ENCODE data around the gene TPO.

The TPO gene

GRCh38 chr2:1501991-1502390 lies 88.7 kb downstream of the TPO start:
- DNase-seq (ENCODE audit: extremely low read depth, low read depth) = no peak
- no peak for TF ChIP-seq CTCF (IDR thresholded peaks at IDR 0.05; ENCODE audit: low read depth, low read length)

GRCh38 chr2:1502891-1503304 lies 89.6 kb downstream of the TPO start:
- no peak for TF ChIP-seq CTCF (IDR thresholded peaks at IDR 0.05; ENCODE audit: low read depth, low read length)
- DNase-seq (ENCODE audit: extremely low read depth, low read depth) = no peak

- no peak for DNase-seq (ENCODE audit: extremely low read depth, low read depth)
- no peak for TF ChIP-seq CTCF (IDR thresholded peaks at IDR 0.05; ENCODE audit: low read depth, low read length)
Observed at GRCh38 chr2:1503471-1504310, 90.4 kb downstream of the TPO start.

- no peak for DNase-seq (ENCODE audit: extremely low read depth, low read depth)
- no peak for TF ChIP-seq CTCF (IDR thresholded peaks at IDR 0.05; ENCODE audit: low read depth, low read length)
Observed at GRCh38 chr2:1504311-1504750, 91.1 kb downstream of the TPO start.

- no peak for TF ChIP-seq CTCF (IDR thresholded peaks at IDR 0.05; ENCODE audit: low read depth, low read length)
- no peak for DNase-seq (ENCODE audit: extremely low read depth, low read depth)
Observed at GRCh38 chr2:1505031-1505441, 91.8 kb downstream of the TPO start.

GRCh38 chr2:1509271-1510065 lies 96.2 kb downstream of the TPO start:
- no peak for DNase-seq (ENCODE audit: extremely low read depth, low read depth)
- TF ChIP-seq CTCF (IDR thresholded peaks at IDR 0.05; ENCODE audit: low read depth, low read length) = no peak

GRCh38 chr2:1510176-1510575 lies 96.9 kb downstream of the TPO start:
- no peak for DNase-seq (ENCODE audit: extremely low read depth, low read depth)
- no peak for TF ChIP-seq CTCF (IDR thresholded peaks at IDR 0.05; ENCODE audit: low read depth, low read length)

Measured in AG09319 (cell line).